ENCODE data around the gene INSR.
"Not testable (repeated sequence)": the region's sequence is repeated elsewhere in the genome, so short reads cannot be mapped to it uniquely, and the experiment has no call there.

The INSR gene

DNA sequence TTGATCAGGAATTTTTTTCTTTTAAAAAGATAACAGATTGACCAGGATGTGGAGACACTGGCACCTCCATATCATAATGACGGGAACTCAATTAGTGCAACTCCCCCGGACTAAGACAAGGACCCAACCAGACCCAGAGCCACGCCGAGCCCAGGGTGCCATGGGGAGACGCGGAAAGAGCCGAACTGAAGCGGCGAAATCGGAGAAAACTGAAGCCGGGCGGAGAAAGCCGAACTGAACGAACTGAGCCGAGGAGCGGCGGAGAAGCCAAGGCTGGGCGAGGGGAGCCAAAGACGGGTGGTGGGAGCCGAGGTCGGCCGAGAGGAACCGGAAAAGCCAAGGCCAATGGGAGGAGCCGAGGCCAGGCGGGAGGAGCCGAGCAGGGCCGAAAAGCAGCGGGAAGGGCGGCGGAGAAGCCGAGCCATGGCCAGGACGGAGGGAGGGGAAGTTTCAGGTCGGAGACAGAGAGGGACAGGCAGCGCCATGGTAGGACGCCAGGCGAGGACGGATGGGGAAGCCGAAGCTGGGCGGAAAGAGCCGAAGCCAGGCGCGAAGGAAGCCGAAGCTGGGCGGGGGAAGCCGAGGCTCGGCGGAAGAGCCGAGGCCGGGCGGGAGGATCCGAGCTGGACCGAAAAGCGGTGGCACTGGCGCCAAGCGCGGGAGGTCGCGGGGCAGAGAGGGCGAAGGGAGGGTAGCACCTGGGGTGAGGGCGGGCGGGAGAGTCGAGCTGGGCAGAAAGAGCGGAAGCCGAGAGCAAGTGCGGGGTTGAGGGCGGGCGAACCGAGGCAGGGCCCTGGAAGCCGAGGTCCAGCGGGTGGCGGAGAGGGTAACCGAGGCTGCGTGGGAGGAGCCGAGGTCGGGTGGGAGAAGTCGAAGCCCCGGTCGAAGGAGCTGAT, 195.3 kb downstream of the INSR start:
- DNase-seq (ENCODE audit: low spot score) = peak; percentile 94

DNA sequence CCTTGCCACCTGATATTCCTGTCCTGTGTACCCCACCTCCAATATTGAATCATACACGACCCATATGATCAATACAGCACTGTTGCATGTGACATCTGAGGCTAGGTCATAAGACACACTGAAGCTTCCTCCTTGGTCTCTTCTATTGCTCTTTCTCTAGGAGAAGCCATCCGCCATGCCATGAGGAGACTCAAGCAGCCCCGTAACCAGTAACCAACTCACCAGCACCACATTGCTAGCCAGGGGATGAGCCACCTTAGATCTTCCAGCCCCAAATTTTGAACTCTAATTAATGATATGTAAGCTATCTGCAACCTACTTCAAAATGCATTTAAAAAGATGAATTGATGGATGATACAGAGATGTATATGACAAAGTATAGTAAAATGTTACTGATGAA, 196.1 kb downstream of the INSR start:
- DNase-seq (ENCODE audit: low spot score) = no peak

DNA sequence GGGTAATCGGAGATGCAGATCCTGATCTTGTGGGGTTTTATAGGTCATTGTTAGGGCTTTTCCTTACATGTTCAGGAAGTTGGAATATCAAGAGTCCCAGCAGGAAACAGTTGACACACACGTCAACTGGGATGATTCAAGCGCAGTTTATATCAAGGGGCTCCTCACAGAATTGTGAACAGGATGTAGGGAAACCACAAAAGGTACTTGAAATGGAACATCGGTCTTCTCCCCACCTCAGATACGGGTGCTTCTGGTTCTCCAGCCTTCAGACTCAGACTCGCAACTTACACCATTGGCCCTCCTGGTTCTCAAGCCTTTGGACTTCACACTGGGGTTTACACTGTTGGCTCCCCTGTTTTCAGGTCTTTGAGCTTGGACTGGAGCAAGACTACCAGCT, 205.2 kb downstream of the INSR start:
- DNase-seq (ENCODE audit: low spot score) = no peak

DNA sequence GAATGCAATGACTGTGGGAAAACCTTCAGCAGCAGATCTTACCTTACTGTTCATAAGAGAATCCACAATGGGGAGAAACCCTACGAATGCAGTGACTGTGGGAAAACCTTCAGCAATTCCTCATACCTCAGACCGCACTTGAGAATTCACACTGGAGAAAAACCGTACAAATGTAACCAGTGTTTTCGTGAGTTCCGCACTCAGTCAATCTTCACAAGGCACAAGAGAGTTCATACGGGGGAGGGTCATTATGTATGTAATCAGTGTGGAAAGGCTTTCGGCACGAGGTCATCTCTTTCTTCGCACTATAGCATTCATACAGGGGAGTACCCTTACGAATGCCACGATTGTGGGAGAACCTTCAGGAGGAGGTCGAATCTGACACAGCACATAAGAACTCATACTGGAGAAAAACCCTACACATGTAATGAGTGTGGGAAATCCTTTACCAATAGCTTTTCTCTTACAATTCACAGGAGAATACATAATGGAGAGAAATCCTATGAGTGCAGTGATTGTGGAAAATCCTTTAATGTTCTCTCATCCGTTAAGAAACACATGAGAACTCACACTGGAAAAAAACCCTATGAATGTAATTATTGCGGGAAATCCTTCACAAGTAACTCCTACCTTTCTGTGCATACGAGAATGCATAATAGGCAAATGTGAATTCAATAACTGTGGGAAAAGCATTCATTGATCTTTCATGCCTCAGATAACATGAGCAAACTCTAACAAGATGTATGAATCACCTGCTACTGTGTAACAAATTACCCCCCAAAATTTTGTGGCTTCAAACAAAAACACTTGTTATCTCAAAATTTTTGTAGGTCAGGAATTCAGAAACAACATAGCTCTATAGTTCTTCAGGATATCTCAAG, 210.9 kb downstream of the INSR start:
- no peak for DNase-seq (ENCODE audit: low spot score)

DNA sequence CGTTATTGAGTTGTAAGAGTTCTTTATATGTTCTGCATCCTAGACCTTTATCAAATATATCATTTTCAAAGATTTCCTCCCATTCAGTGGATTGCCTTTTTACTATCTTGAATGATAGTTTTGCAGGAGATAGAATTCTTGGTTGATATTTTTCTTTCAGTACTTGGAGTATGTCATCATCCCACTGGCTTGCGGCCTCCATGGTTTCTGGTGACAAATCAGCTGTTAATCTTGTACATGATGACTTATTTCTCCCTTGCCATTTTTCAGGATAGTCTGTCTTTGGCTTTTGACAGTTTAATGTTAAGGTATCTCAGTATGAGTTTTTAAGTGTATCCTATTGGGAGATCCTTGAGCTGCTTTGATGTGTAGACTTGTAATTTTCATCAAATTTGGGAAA, 216.2 kb downstream of the INSR start:
- DNase-seq (ENCODE audit: low spot score) = no peak

DNA sequence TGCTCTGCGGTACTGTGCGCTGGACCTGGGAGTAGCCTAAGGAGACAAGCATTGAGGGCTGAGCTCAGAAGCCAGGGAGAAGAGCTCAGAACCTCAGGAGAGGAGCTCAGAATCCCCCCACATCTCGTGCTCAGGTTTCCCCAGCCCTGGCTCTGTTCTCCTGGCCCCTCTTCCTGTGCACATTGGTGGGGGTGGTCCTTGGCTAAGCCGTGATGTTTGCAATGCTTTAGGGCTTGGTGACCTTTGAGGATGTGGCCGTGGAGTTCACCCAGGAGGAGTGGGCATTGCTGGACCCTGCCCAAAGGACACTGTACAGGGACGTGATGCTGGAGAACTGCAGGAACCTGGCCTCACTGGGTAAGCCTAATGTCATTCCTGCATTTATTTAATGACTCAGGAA, 218.1 kb downstream of the INSR start:
- no peak for DNase-seq (ENCODE audit: low spot score)

DNA sequence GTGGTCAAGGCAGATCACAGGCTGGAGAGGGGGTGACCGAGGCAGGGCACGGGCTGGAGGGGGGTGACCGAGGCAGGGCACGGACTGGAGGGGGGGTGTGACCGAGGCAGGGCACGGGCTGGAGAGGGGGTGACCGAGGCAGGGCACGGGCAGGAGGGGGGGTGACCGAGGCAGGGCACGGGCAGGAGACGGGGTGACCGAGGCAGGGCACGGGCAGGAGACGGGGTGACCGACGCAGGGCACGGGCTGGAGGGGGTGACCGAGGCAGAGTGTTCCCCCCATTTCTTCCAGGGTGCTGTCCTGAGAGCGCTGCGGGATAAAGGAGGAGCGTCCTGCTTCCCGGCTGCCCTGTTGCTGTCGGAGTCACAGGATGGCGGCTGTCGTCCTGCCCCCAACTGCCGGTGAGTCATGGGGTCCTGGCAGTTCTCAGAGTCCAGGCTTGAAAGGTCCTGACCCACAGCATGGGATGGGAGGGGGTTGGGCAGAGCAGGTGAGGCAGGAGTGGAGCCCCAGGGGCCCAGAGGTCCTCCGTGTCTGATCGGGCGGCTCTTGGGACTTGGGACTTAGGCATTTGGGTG, 219.4 kb downstream of the INSR start:
- DNase-seq (ENCODE audit: low spot score) = no peak

DNA sequence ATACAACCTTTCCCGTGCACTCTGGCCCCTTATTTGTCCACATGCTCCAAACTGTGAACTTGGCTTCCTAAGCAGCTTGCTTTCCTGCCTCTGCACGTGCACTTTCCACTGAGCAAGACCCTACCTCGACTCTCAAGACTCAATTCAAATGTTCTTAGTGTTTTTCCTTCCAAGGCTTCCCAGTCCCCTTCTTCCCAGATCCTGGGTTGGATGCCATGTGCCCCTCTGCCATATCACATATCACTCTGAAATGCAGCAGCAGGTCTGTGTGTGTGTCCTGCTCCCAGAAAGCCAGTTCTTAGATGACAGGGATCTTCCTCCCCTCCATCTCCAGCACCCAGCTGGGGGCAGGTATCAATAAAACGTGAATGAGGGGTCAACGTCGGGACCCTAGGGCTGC, 221.7 kb downstream of the INSR start:
- no peak for DNase-seq (ENCODE audit: low spot score)

DNA sequence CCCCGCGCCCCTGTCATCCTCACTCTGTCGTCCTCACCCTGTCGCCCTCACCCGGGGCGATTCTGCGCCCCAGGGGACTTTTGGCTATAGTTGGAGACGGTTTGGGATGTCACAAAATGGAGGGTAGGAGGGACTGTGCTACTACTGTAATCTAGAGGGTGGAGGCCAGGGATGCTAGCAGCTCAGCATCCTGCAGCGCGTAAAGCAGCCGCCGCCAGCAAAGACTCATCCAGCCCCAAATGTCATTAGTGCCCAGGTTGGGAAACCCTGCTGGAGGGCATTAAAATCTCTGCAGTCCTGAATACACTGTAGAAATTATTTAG, 224.3 kb downstream of the INSR start:
- DNase-seq (ENCODE audit: low spot score) = peak; percentile 20

DNA sequence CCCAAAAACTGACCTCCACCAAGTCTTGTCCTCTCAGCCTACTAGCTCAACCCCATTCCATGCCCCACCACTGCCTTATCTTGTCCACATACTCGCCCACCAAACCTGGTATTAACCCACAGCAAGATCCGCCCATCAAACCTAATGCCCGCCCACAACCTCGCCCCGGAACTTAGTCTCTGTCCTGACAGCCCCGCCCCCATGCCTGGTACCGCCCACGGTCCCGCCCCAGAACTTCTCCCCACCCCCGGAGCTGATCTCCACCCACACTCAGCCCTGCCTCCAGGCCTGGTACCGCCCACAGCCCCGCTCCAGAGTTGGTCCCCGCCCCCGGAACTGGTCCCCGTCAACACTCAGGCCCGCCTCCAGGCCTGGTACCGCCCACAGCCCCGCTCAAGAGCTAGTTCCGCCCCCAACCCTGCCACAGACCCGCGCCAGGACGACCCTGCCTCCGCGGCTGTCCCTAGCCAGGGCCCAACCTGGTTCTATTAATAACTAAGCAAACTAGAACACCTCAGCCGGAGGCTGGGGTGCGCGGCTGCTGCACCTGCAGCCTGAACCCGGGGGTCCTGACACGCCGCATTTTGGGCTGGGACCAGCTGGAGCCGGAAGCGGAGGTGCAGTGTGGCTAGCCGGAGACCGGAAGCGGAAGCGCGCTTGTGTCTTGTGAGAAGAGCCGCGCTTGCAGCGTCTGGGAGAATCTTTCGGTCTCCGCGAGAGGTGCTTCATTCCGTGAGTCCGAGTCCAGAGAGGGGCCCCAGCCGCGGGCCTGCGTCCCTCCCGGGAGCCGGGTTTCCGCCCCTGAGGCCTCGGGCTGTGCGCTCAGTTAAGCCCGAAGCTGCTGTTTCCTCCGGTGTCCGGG, 224.9 kb downstream of the INSR start, which contains the start of gene ZNF557:
Gene ZNF557 (plus strand): TSS at position 662 of the 862 bp plus-strand sequence. CDS start 5,372 bp downstream, outside the sequence.
- peak; percentile 90 for DNase-seq (ENCODE audit: low spot score)

DNA sequence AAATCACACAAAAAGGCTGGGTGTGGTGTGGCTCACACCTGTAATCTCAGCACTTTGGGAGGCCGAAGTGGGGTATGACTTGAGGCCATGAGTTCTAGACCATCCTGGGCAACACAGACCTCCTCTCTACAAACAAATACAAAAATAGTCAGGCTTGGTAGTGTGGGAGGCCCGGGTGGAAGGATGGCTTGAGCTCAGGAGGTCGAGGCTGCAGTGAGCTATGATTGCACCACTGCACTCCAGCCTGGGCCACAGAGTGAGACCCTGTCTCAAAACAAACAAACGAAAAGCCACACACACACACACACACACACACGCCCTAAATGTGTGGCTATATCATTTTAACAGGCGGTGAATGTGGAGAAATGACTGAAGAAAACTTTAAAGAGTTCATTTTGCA, 225.6 kb downstream of the INSR start:
- DNase-seq (ENCODE audit: low spot score) = no peak

DNA sequence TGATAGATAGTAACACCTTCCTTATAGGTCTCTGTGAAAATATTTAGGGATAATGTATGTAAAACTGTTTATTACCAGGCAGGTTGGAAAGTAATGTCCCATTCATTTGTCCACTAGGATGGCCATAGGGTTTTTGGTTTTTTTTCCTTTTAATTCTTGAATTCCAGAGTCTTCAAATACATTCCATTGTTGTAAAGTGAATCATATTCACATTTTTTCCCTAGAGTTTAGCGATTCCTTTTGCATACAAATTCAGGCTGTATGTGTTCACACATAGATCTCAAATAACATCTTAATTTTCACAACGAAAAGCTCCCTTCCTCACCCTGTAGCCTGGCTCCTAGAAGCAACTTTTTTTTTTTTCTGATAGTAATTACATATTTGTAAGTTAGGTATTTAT, 226.5 kb downstream of the INSR start:
- DNase-seq (ENCODE audit: low spot score) = peak; percentile 22

DNA sequence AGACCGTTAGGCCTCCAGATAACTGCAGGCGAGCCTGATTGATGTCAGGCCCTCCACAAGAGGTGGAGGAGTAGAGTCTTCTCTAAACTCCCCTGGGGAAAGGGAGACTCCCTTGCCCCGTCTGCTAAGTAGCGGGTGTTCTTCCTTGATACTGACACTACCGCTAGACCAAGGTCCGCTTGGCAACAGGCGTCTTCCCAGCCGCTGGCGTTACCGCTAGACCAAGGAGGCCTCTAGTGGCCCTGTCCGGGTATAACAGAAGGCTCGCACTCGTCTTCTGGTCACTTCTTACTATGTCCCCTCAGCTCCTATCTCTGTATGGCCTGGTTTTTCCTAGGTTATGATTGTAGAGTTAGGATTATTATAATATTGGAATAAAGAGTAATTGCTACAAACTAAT, 227.1 kb downstream of the INSR start:
- DNase-seq (ENCODE audit: low spot score) = not testable (repeated sequence)

DNA sequence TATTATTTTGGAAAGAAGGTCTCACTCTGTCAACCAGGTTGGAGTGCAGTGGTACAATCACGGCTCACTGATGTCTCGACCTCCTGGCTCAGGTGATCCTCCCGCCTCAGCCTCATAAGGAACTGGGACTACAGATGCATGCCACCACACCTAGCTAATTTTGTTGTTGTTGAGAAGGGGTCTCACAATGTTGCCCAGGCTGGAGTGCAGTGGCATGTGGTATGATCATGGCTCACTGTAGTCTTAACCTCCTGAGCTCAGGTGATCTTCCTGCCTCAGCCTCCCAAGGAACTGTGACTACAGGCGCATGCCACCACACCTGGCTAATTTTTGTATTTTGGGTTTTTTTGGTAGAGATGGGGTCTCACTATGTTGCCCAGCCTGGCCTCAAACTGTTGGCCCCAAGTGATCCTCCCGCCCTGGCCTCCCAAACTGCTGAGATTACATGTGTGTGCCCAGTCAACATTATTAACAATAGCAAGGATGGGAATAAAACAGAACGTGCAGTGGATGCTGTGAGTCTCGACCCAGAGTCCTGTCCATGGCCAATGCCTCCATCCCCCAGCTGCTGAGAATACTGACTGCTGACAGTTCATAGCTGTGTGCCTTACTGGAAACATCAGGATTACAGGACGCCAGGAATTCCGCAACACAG, 230.3 kb downstream of the INSR start:
- DNase-seq (ENCODE audit: low spot score) = no peak

DNA sequence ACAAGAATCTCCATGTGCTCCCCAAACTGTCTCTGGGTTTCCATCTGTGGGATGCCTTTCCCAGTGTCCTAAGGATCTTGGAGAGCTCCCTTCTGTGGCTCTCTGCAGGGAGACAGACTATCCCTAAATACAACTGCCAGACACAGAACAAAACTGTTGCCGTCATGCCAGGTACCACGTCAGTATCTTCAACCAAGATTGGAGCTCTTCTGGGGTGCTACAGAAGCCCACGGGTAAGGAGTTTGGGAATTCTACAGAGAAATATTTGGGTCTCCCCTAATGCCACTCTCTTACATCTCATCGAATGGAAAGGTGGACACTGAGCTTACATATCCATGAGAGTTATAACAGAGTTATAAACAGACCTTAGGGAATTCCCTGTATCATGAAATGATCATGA, 230.9 kb downstream of the INSR start:
- no peak for DNase-seq (ENCODE audit: low spot score)

All from hepatic stellate cell (primary cell).